ENCODE measurements around the gene SFRP2.

- no peak for TF ChIP-seq CTCF (IDR thresholded peaks at IDR 0.05)
- no peak for TF ChIP-seq POLR2A (IDR thresholded peaks at IDR 0.05)
Observed at GRCh38 chr4:153747406-153747955, 41.4 kb downstream of the SFRP2 start.

All from body of pancreas (tissue), 4 donors.